ENCODE measurements around the gene IRF4.
"Not testable (repeated sequence)": the region's sequence is repeated elsewhere in the genome, so short reads cannot be mapped to it uniquely, and the experiment has no call there.

IRF4 gene

GRCh38 chr6:367891-368630 lies 23.5 kb upstream of the IRF4 start:
- H3K27me3 ChIP-seq (ENCODE audit: insufficient read depth, insufficient read length) = peaks cover 95% of the 10 kb centered on the region
- TF ChIP-seq ZNF274 (IDR thresholded peaks at IDR 0.05; ENCODE audit: low read depth, low read length) = no peak
- no peak for TF ChIP-seq YY1 (IDR thresholded peaks at IDR 0.05; ENCODE audit: insufficient read depth, insufficient read length)
- no peak for TF ChIP-seq SUZ12 (IDR thresholded peaks at IDR 0.05; ENCODE audit: extremely low read depth, insufficient read depth, insufficient read length)
- no peak overlapping the region for H3K4me3 ChIP-seq (ENCODE audit: insufficient read length, low read depth)
- DNase-seq (ENCODE audit: low read depth, low spot score) = no peak
- no peaks in the 10 kb centered on the region for H3K36me3 ChIP-seq (ENCODE audit: insufficient read depth, insufficient read length, low read length)
- no peak overlapping the region for H3K9ac ChIP-seq (ENCODE audit: insufficient read length, low read depth)
- peaks cover 18% of the 10 kb centered on the region for H3K9me3 ChIP-seq (ENCODE audit: insufficient read depth, low read length)
- H3K4me1 ChIP-seq (ENCODE audit: insufficient read depth, insufficient read length) = peaks cover 2% of the 10 kb centered on the region

- Histone ChIP-seq H3K9ac (ENCODE audit: insufficient read length, low read depth) (no peak overlapping the region), H3K4me1 (ENCODE audit: insufficient read depth, insufficient read length) (peaks cover 7% of the 10 kb centered on the region), H3K9me3 (ENCODE audit: insufficient read depth, low read length) (peaks cover 2% of the 10 kb centered on the region; the same call in 1 of the 2 replicates), H3K4me3 (ENCODE audit: insufficient read length, low read depth) (no peak overlapping the region), H3K36me3 (ENCODE audit: insufficient read depth, insufficient read length, low read length) (no peaks in the 10 kb centered on the region), H3K27me3 (ENCODE audit: insufficient read depth, insufficient read length) (peaks cover 95% of the 10 kb centered on the region)
- TF ChIP-seq YY1 (IDR thresholded peaks at IDR 0.05; ENCODE audit: insufficient read depth, insufficient read length) (no peak), SUZ12 (IDR thresholded peaks at IDR 0.05; ENCODE audit: extremely low read depth, insufficient read depth, insufficient read length) (no peak), ZNF274 (IDR thresholded peaks at IDR 0.05; ENCODE audit: low read depth, low read length) (no peak)
- no peak for DNase-seq (ENCODE audit: low read depth, low spot score)
These were observed 21.8 kb upstream of the IRF4 start for GRCh38 chr6:369559-370431.

DNA sequence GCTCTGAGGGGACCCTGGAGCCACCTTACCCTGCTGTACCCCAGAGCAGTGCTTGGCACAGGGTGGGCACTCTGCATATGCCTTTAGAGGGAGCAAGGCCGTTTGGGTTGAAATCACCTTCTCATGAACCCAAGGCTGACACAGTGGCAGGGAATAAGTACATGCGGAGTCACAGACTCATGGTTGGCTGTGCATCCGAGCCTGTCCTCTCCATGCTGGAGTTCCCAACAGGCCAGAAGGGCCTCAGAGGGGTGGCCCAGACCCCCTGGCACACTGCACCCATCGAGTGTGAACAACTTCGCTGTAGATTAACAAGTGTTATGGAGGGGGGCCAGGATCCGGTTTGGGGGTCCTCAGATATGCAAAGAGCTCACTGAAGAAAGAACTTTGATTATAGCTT lies 21.0 kb upstream of the IRF4 start:
- TF ChIP-seq ZNF274 (IDR thresholded peaks at IDR 0.05; ENCODE audit: low read depth, low read length) = no peak
- no peak for TF ChIP-seq SUZ12 (IDR thresholded peaks at IDR 0.05; ENCODE audit: extremely low read depth, insufficient read depth, insufficient read length)
- no peak for TF ChIP-seq YY1 (IDR thresholded peaks at IDR 0.05; ENCODE audit: insufficient read depth, insufficient read length)
- no peak for DNase-seq (ENCODE audit: low read depth, low spot score)
- H3K4me1 ChIP-seq (ENCODE audit: insufficient read depth, insufficient read length) = peaks cover 7% of the 10 kb centered on the region
- H3K27me3 ChIP-seq (ENCODE audit: insufficient read depth, insufficient read length) = peaks cover 93% of the 10 kb centered on the region
- H3K4me3 ChIP-seq (ENCODE audit: insufficient read length, low read depth) = no peak overlapping the region
- H3K9me3 ChIP-seq (ENCODE audit: insufficient read depth, low read length) = no peaks in the 10 kb centered on the region; the same call in 1 of the 2 replicates
- H3K9ac ChIP-seq (ENCODE audit: insufficient read length, low read depth) = no peak overlapping the region
- H3K36me3 ChIP-seq (ENCODE audit: insufficient read depth, insufficient read length, low read length) = no peaks in the 10 kb centered on the region

- not testable (repeated sequence) for DNase-seq (ENCODE audit: low read depth, low spot score); H3K36me3 ChIP-seq (ENCODE audit: insufficient read depth, insufficient read length, low read length); H3K9ac ChIP-seq (ENCODE audit: insufficient read length, low read depth); H3K9me3 ChIP-seq (ENCODE audit: insufficient read depth, low read length); H3K4me3 ChIP-seq (ENCODE audit: insufficient read length, low read depth); H3K4me1 ChIP-seq (ENCODE audit: insufficient read depth, insufficient read length)
- H3K27me3 ChIP-seq (ENCODE audit: insufficient read depth, insufficient read length) = peaks cover 93% of the 10 kb centered on the region
These were observed 19.7 kb upstream of the IRF4 start for GRCh38 chr6:371851-372250.

GRCh38 chr6:372336-372911 lies 19.1 kb upstream of the IRF4 start:
- no peak overlapping the region for H3K9ac ChIP-seq (ENCODE audit: insufficient read length, low read depth)
- H3K27me3 ChIP-seq (ENCODE audit: insufficient read depth, insufficient read length) = peaks cover 93% of the 10 kb centered on the region

DNA sequence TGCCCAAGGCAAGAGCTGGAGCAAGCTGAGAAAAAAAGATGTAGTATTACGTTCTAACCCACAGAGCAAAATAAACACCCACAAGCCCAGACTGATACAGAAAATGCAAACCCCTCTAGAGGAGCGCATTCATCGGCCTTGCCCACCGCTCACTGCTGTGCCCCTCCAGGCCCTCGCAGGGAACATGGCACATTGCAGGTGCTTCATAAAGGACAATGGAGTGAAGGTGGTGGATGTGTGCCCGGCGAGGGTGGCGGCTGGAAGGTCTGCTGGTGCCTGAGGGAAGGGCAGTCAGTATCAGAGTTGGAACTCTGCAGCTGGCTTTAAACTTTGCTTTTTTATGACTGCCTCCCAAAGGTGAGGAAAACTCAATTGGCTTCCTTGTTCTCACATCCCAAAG lies 18.5 kb upstream of the IRF4 start:
- Histone ChIP-seq H3K27me3 (ENCODE audit: insufficient read depth, insufficient read length) (peaks cover 93% of the 10 kb centered on the region), H3K4me3 (ENCODE audit: insufficient read length, low read depth) (no peak overlapping the region), H3K4me1 (ENCODE audit: insufficient read depth, insufficient read length) (peaks cover 7% of the 10 kb centered on the region), H3K9me3 (ENCODE audit: insufficient read depth, low read length) (no peaks in the 10 kb centered on the region; the same call in 1 of the 2 replicates), H3K36me3 (ENCODE audit: insufficient read depth, insufficient read length, low read length) (no peaks in the 10 kb centered on the region), H3K9ac (ENCODE audit: insufficient read length, low read depth) (no peak overlapping the region)
- DNase-seq (ENCODE audit: low read depth, low spot score) = no peak
- TF ChIP-seq SUZ12 (IDR thresholded peaks at IDR 0.05; ENCODE audit: extremely low read depth, insufficient read depth, insufficient read length) (no peak), YY1 (IDR thresholded peaks at IDR 0.05; ENCODE audit: insufficient read depth, insufficient read length) (no peak), ZNF274 (IDR thresholded peaks at IDR 0.05; ENCODE audit: low read depth, low read length) (no peak)

More at GRCh38 chr6:372336-372911, 19.1 kb upstream of the IRF4 start:
- Histone ChIP-seq H3K9me3 (ENCODE audit: insufficient read depth, low read length) (no peaks in the 10 kb centered on the region; the same call in 1 of the 2 replicates), H3K4me3 (ENCODE audit: insufficient read length, low read depth) (no peak overlapping the region), H3K4me1 (ENCODE audit: insufficient read depth, insufficient read length) (peaks cover 7% of the 10 kb centered on the region), H3K36me3 (ENCODE audit: insufficient read depth, insufficient read length, low read length) (no peaks in the 10 kb centered on the region)
- DNase-seq (ENCODE audit: low read depth, low spot score) = no peak
- TF ChIP-seq SUZ12 (IDR thresholded peaks at IDR 0.05; ENCODE audit: extremely low read depth, insufficient read depth, insufficient read length) (no peak), YY1 (IDR thresholded peaks at IDR 0.05; ENCODE audit: insufficient read depth, insufficient read length) (no peak), ZNF274 (IDR thresholded peaks at IDR 0.05; ENCODE audit: low read depth, low read length) (no peak)
